SK-N-SH (cell line): ENCODE data around the gene DRD4.

ENCODE experiments used
- NRF1 ChIP-seq: IDR thresholded peaks from 2 replicates; pipeline ENCODE4 v1.6.1; 2012; ENCODE audit warnings: low read depth, mild to moderate bottlenecking, low read length
- TAF1 ChIP-seq: IDR thresholded peaks from 2 replicates; pipeline ENCODE4 v1.6.1; 2012; ENCODE audit warnings: low read depth, mild to moderate bottlenecking, low read length, moderate library complexity, borderline replicate concordance
- TF ChIP-seq, protein P1 (sequence below): fragments of 200-600 bp; sonication (generic); IDR thresholded peaks from 2 replicates; pipeline ENCODE4 v1.6.1; 2017; ENCODE audit warnings: antibody characterized with exemption, mild to moderate bottlenecking, moderate library complexity

DNA sequence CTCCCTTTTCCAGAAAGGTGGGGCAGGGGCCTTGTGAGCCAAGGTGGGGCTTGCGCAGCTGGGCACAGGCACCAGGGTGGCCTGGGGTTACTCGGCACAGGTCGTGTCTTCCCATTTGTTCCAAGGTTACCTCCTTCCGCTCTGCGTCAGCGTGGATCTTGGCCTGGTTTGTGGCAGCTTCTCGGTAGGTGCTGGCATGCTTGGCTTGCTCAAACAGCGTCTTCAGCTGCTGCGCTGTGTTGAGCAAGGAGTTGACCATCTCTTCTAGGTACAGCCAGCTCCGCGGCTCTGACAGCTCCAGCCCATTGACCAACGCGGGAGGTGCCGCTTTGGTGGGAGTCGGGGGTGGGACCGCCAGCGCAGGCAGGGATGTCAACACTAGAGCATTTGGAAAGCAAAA, 37.3 kb downstream of the DRD4 start:
- TF ChIP-seq TAF1 (no peak), NRF1 (no peak)
- TF ChIP-seq, protein P1, sequence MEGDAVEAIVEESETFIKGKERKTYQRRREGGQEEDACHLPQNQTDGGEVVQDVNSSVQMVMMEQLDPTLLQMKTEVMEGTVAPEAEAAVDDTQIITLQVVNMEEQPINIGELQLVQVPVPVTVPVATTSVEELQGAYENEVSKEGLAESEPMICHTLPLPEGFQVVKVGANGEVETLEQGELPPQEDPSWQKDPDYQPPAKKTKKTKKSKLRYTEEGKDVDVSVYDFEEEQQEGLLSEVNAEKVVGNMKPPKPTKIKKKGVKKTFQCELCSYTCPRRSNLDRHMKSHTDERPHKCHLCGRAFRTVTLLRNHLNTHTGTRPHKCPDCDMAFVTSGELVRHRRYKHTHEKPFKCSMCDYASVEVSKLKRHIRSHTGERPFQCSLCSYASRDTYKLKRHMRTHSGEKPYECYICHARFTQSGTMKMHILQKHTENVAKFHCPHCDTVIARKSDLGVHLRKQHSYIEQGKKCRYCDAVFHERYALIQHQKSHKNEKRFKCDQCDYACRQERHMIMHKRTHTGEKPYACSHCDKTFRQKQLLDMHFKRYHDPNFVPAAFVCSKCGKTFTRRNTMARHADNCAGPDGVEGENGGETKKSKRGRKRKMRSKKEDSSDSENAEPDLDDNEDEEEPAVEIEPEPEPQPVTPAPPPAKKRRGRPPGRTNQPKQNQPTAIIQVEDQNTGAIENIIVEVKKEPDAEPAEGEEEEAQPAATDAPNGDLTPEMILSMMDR = no peak
